ENCODE measurements around the gene KMT2A.

KMT2A gene

GRCh38 chr11:118488480-118489109 is 52.3 kb downstream of the KMT2A start:
- peak; percentile 78 for DNase-seq

- no peak for DNase-seq
Measured at GRCh38 chr11:118491041-118491440, 54.7 kb downstream of the KMT2A start.

GRCh38 chr11:118497831-118498230 is 61.5 kb downstream of the KMT2A start:
- DNase-seq, result no peak

- DNase-seq, result no peak
Measured at GRCh38 chr11:118503216-118503615, 66.9 kb downstream of the KMT2A start.

- no peak for DNase-seq
Measured at GRCh38 chr11:118511601-118512000, 75.3 kb downstream of the KMT2A start.

- DNase-seq, result no peak
Measured at GRCh38 chr11:118514103-118514502, 77.8 kb downstream of the KMT2A start.

- no peak for DNase-seq
Measured at GRCh38 chr11:118519549-118519948, 83.3 kb downstream of the KMT2A start.

GRCh38 chr11:118521892-118522311 is 85.6 kb downstream of the KMT2A start:
- no peak for DNase-seq

GRCh38 chr11:118522571-118523072 is 86.3 kb downstream of the KMT2A start:
- peak; percentile 44 for DNase-seq

- DNase-seq, result no peak
Measured at GRCh38 chr11:118524356-118524755, 88.1 kb downstream of the KMT2A start.

- peak; percentile 18 for DNase-seq
Measured at GRCh38 chr11:118524757-118525470, 88.6 kb downstream of the KMT2A start.

GRCh38 chr11:118526688-118527087 is 90.4 kb downstream of the KMT2A start:
- DNase-seq, result no peak

GRCh38 chr11:118527109-118527508 is 90.8 kb downstream of the KMT2A start, which contains the start of gene TTC36:
TSS of gene TTC36 (plus strand) at chr11:118527474. CDS start at chr11:118527495, 21 bp downstream.
- no peak for DNase-seq

- DNase-seq, result no peak
Measured at GRCh38 chr11:118528511-118528910, 92.2 kb downstream of the KMT2A start.

GRCh38 chr11:118529584-118530175 is 93.4 kb downstream of the KMT2A start:
- DNase-seq, result peak; percentile 56

- peak; percentile 99 for DNase-seq
Measured at GRCh38 chr11:118530180-118530682, 93.9 kb downstream of the KMT2A start.

- DNase-seq, result peak; percentile 86
Measured at GRCh38 chr11:118530683-118531596, 94.6 kb downstream of the KMT2A start, which contains the start of gene TMEM25. TSS of gene TMEM25 (plus strand) at chr11:118531192. CDS start at chr11:118531802, 610 bp downstream.

- DNase-seq, result peak; percentile 61
Measured at GRCh38 chr11:118531597-118532084, 95.3 kb downstream of the KMT2A start.

GRCh38 chr11:118532091-118532490 is 95.8 kb downstream of the KMT2A start:
- no peak for DNase-seq

GRCh38 chr11:118532852-118533768 is 96.8 kb downstream of the KMT2A start:
- no peak for DNase-seq
